Stimulated activated naive B cell treated with anti-CD40 and anti-IgM and Interleukin-4, amounts not matched to agents 10 μg/mL and 1 μg/mL and 100 μg/mL, for 72 hours (primary cell): Measurements from ENCODE around the gene PTPA.

Experiments
- ATAC-seq, 2 donors: fragments of 150-1000 bp; cut with Tn5 transposase; replicated peaks; 2 replicates each; pipeline ENCODE4 v1.10.0; 2021; ENCODE audit warnings: moderate library complexity in 1 of 2
- DNase-seq: peaks from one replicate; pipeline ENCODE4 v3.0.0; 2021
- H3K27ac Mint-ChIP-seq: one replicate; pipeline ENCODE4 v1.8.0; 2022; ENCODE audit warnings: mild to moderate bottlenecking, mixed read lengths
- H3K27me3 Mint-ChIP-seq, 2 donors: one replicate each; pipeline ENCODE4 v1.8.0; 2022; ENCODE audit warnings: mixed read lengths in 2 of 2
- H3K36me3 Mint-ChIP-seq, 2 donors: one replicate each; pipeline ENCODE4 v1.8.0; 2022; ENCODE audit warnings: mixed read lengths in 2 of 2, mild to moderate bottlenecking in 1 of 2
- H3K4me1 Mint-ChIP-seq, 2 donors: one replicate each; pipeline ENCODE4 v1.8.0; 2022; ENCODE audit warnings: mixed read lengths in 2 of 2, mild to moderate bottlenecking in 1 of 2
- H3K4me3 Mint-ChIP-seq, 2 donors: one replicate each; pipeline ENCODE4 v1.8.0; 2022; ENCODE audit warnings: mild to moderate bottlenecking in 2 of 2, mixed read lengths in 2 of 2, moderate library complexity in 1 of 2
- H3K9me3 Mint-ChIP-seq, 2 donors: one replicate each; pipeline ENCODE4 v1.8.0; 2022; ENCODE audit warnings: mixed read lengths in 2 of 2, mild to moderate bottlenecking in 1 of 2

The PTPA gene

DNA sequence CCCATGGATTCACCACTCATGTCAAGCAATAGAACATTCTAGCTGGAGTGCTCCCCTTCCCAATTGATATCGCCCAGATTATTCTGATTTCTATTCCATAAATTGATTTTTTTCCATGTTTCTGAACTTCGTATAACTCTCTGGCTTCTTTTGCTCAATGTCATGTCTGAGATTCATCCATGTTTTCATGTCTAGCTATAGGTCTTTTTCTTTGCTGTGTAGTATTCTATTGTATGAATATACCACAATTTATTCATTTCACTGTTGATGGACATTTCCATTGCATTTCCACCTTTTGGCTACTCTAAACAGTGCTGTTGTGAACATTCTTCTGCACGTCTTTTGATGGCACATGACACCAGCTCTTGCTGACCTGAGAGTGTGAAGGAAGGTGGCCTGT is 19.6 kb downstream of the PTPA start:
- Mint-ChIP-seq H3K36me3 (peaks cover 28 to 60% of the 10 kb centered on the region in 2 donors), H3K27me3 (no peaks in the 10 kb centered on the region), H3K4me1 (peaks cover 12 to 25% of the 10 kb centered on the region in 2 donors), H3K9me3 (no peaks in the 10 kb centered on the region), H3K4me3 (no peak overlapping the region), H3K27ac (no peak overlapping the region)
- DNase-seq (no peak), ATAC-seq (no peak)

DNA sequence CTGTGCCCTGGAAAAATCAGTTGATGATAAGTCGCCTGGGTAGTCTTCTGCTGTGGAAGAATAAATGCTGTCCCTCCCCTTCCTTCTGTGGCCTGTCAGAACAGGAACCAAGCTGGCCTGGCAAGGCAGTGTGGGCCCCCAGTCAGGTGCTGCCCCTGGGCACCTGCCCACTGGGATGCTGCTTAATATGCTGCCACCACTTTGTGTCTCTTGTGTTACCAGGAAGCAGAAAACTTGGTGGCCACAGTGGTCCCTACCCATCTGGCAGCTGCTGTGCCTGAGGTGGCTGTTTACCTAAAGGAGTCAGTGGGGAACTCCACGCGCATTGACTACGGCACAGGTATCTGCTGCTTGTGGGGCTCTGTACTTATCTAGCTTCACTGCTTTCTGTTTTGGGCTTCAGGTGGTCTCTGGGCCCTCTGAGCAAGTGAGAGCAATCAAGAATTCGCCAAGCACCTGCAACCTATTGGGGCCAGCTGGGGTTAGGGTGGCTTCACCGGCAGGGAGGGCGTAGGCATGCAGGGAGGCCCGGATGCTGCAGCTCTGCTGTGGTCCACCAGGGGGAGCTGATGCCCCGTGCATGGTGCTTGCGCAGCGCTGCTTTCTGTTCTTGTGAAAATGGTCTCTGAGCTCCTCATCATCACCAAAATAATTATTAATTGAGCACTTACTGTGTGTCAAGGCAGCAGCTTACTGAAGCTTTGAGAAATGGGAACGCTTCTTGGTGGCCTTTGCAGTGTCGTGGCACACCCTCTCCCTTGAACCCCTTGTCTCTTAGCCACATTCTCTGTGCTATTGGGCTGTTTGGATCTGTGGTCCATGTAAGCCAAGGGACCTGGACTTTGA is 20.3 kb downstream of the PTPA start:
- DNase-seq, result peak; percentile 70
- Mint-ChIP-seq H3K27ac (no peak overlapping the region), H3K4me1 (peaks cover 12 to 21% of the 10 kb centered on the region in 2 donors), H3K36me3 (peaks cover 31 to 60% of the 10 kb centered on the region in 2 donors), H3K27me3 (no peaks in the 10 kb centered on the region), H3K9me3 (no peaks in the 10 kb centered on the region), H3K4me3 (no peak overlapping the region)
- peak; percentile 97 for ATAC-seq

DNA sequence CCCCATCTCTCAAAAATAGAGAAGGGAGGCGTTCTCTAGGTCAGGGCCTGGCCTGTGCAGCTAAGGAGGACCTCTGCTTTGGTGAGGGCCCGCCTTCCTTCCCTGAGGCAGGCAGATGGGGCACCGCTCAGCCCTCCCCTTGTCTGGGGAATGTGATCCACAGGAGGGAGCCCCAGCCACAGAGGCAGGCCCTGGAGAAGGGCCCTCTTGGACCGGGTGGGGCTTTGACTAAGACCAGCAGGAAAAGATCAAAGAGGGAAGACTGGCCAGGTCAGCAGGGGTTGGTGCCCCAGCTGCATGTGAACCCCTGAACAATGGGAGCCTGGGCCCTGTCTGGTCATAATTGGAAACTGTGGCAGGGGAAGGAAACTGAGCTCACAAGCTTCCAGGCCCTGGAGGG is 21.9 kb downstream of the PTPA start:
- H3K9me3 Mint-ChIP-seq, result no peaks in the 10 kb centered on the region
- H3K4me3 Mint-ChIP-seq, result no peak overlapping the region
- H3K27ac Mint-ChIP-seq, result no peak overlapping the region
- H3K36me3 Mint-ChIP-seq, result peaks cover 43 to 63% of the 10 kb centered on the region in 2 donors
- no peaks in the 10 kb centered on the region for H3K27me3 Mint-ChIP-seq
- ATAC-seq, result no peak
- peaks cover 6 to 8% of the 10 kb centered on the region in 2 donors for H3K4me1 Mint-ChIP-seq
- DNase-seq, result no peak

DNA sequence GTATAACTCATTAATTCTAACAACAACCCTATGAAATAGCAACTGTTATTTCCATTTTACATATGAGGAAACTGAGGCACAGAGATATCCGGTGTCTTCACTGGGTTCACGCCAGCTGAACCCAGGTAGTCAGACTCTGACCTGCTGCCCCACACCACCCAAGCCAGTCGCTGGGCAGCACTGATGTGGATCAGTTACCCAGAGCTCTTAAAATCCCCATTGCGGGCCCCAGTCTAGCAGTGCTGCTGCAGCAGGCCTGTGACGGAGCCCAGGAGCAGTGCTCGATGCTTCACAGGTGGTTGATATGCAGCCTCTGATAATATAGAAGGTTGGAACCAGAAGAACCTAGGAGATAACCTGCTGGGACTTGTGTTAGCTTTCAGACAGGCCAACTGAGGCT is 24.3 kb downstream of the PTPA start:
- Mint-ChIP-seq H3K4me1 (peaks cover 21 to 24% of the 10 kb centered on the region in 2 donors), H3K27me3 (no peaks in the 10 kb centered on the region), H3K27ac (no peak overlapping the region), H3K4me3 (no peak overlapping the region), H3K9me3 (no peaks in the 10 kb centered on the region), H3K36me3 (peaks cover 35 to 52% of the 10 kb centered on the region in 2 donors)
- ATAC-seq (no peak), DNase-seq (no peak)

DNA sequence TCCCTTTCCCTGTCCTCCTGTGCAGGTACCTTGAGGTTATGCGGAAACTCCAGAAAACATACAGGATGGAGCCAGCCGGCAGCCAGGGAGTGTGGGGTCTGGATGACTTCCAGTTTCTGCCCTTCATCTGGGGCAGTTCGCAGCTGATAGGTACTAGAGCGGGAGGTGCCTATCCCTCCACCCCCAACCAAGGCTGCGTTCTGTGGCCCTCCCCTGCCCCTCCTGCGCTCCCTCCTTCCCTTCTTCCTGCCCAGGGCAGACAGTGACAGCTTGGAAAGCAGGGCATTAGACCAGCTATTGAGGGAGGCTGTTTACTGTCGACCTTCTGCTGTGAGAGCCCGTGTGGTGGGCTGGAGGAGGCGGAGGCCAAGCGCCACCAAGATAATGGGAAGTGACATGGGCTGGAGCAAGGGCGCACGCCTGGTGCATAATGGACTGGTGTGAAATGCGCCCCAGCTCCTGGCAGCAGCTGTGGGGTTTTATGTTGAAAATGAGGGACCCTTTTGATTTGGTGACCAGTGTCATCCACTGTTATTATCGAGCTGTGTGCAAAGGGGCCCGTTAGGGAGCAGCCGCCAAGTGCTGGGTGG is 25.3 kb downstream of the PTPA start:
- Mint-ChIP-seq H3K9me3 (no peaks in the 10 kb centered on the region), H3K36me3 (peaks cover 34 to 41% of the 10 kb centered on the region in 2 donors), H3K4me3 (no peak overlapping the region), H3K4me1 (peaks cover 27 to 32% of the 10 kb centered on the region in 2 donors), H3K27ac (no peak overlapping the region), H3K27me3 (no peaks in the 10 kb centered on the region)
- ATAC-seq (no peak), DNase-seq (no peak)

DNA sequence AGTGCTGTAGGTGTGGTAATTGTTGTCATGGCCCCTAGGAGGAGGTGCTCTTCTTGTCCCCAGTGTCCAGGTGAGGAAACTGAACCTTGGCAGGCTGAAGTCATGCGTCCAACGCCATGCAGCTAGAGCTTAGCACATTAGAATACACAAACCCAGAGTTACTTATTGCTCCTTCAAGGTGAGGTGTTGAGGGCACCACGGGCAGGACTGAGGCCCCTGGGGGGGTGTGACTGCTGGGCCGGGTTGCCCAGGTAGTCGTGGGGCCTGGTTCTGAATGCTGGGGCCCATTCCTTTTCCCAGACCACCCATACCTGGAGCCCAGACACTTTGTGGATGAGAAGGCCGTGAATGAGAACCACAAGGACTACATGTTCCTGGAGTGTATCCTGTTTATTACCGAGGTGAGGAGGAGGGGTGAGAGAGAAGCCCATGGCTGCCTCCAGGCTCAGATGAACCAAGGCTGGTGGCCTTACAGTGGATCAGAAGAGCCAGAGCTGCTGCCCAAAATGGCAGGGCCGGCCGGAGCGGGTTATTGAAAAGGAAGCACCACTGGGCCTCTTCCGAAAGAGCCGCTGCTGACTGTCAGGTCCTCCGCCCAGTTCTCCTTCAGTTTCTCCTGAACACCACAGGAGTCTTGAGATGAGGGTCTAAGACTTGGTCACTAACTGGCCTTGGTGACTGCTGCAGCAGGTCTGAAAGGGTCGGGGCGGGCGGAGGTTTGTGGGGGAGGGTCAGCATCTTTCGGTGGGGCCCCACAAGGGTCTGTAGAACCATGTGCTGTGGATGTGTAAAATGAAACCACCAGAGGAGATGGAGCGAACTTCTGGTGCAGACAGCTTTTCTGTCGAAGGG is 26.3 kb downstream of the PTPA start:
- H3K4me1 Mint-ChIP-seq, result peaks cover 31 to 37% of the 10 kb centered on the region in 2 donors
- peak overlapping the region; percentile 52 for H3K27ac Mint-ChIP-seq
- DNase-seq (no peak), ATAC-seq (no peak)
- H3K36me3 Mint-ChIP-seq, result peaks cover 35 to 37% of the 10 kb centered on the region in 2 donors
- no peak overlapping the region for H3K4me3 Mint-ChIP-seq
- no peaks in the 10 kb centered on the region for H3K9me3 Mint-ChIP-seq
- no peaks in the 10 kb centered on the region for H3K27me3 Mint-ChIP-seq

DNA sequence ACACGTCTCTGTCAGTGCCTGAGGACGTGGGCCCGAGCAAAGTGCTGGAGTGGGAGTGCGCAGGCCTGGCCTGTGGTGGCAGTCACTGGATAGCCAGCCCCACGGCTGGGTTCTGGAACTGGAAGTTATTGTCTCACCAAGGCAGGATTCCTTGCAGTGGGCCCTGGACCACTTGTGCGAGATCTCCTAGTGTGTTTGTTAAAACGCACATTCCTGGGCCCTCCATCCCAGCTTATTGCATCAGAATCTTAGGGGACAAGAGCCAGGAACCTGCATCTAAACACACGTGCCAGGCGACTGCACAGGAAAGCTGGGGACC is 26.9 kb downstream of the PTPA start:
- ATAC-seq (no peak), DNase-seq (no peak)
- Mint-ChIP-seq H3K4me3 (no peak overlapping the region), H3K27ac (no peak overlapping the region), H3K4me1 (peaks cover 35 to 43% of the 10 kb centered on the region in 2 donors), H3K9me3 (no peaks in the 10 kb centered on the region), H3K36me3 (peaks cover 35 to 39% of the 10 kb centered on the region in 2 donors), H3K27me3 (no peaks in the 10 kb centered on the region)

DNA sequence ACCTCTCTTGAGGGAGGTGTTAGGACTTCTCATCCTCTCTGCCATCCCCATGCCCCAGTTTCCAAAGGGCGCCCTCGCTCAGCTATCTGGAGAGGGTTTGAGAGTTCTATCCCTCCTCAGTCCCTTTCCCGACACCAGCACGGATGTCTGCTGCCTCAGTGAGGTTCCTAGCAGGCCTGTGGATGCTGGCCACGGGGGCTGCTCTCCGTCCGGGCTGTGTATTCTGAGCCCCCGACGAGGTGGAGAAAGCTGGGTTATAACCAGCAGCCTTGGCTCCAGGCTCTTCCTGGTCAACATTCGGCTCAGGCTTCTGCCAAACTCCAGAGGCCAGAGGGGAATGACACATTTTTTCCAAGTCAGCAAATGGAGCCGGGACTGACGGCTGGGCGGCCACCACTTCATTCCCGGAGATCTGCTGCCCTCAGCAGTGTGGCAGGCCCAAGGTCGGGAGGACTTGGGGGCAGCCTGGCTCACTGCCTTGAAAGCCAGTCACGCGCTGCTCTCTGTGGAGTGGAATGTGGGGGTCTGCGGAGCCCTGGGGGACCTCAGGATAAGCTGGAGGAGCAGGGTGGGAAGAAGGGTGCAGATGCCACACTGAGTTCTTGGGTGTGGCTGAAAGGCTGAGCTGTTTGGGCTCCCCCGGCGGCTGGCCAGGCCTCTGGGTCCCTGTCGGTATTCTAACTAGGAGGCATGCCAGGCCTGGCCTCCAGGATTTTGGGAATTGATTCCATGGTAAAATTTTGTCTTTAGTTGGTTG is 27.4 kb downstream of the PTPA start:
- no peak for DNase-seq
- no peak for ATAC-seq
- peaks cover 35 to 40% of the 10 kb centered on the region in 2 donors for H3K36me3 Mint-ChIP-seq
- no peaks in the 10 kb centered on the region for H3K9me3 Mint-ChIP-seq
- peak overlapping the region; percentile 77 to 80 for H3K4me3 Mint-ChIP-seq
- peaks cover 37 to 48% of the 10 kb centered on the region in 2 donors for H3K4me1 Mint-ChIP-seq
- no peaks in the 10 kb centered on the region for H3K27me3 Mint-ChIP-seq
- H3K27ac Mint-ChIP-seq, result peak overlapping the region; percentile 99

DNA sequence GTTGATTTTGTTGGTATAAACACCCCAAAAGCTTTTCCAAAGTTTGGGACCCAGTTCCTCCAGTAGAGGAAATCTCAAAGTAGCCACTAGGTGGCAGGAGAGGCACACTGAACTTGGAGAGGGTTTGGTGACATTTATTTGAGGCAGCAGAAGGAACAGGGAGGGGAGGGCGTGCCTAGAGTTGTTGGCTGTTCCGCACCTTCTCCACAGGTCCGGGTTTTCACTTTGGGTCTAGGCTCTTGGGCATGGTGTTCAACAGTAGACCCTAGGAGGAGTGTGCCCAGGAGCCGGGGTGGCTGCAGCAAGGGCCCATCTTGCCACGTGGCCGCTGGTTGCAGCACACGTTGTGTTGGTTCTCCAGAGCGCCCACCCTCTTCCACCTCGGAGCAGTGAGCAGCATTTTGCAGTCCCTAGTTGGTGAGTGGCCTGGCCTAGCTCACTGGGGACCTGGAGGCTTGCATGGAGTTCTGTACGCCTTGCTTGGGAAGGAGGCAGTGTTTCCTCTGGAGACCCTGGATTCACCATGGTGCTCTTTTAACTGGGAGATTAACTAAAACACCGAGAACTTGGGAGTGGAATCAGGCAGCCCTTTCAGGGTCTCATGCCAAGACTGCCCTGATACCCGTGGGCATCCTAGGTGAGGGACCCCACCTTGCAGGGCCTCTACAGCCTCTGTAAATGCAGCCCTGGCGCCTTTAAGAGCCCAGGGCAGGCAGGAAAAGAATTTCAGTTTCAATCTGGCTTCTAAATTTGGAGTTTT is 28.2 kb downstream of the PTPA start:
- peak overlapping the region; percentile 99 for H3K27ac Mint-ChIP-seq

DNA sequence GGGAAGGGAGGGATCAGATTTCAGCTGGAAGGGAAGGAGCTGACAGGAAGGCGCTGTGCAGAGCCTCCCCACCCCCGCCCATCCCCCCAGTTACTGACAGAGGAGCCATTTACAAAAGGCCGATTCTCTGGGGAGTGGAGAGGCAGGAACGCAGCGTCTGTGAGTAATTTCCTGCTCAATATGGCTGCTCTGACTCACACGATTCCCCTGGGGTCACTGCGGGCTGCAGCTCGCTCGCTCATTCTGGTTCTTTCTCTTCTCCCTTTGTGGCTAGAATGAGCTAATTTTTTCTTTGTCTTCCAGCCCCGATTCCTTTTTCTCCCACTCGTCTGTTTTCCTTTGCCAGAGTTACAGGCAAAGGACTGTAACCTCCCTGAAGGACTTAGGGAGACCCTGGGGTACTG is 28.8 kb downstream of the PTPA start:
- H3K9me3 Mint-ChIP-seq, result no peaks in the 10 kb centered on the region
- H3K36me3 Mint-ChIP-seq, result peaks cover 33 to 37% of the 10 kb centered on the region in 2 donors
- H3K27me3 Mint-ChIP-seq, result no peaks in the 10 kb centered on the region
- H3K4me3 Mint-ChIP-seq, result peak overlapping the region; percentile 77 to 80
- H3K27ac Mint-ChIP-seq, result peak overlapping the region; percentile 99
- DNase-seq, result peak; percentile 90
- peak; percentile 85 to 86 for ATAC-seq
- H3K4me1 Mint-ChIP-seq, result peaks cover 41 to 54% of the 10 kb centered on the region in 2 donors

More for the DNA sequence above, 28.2 kb downstream of the PTPA start:
- Mint-ChIP-seq H3K4me1 (peaks cover 41 to 54% of the 10 kb centered on the region in 2 donors), H3K9me3 (no peaks in the 10 kb centered on the region), H3K27me3 (no peaks in the 10 kb centered on the region), H3K36me3 (peaks cover 38 to 41% of the 10 kb centered on the region in 2 donors), H3K4me3 (peak overlapping the region; percentile 77 to 80)
- ATAC-seq (peak; percentile 57 to 64), DNase-seq (peak; percentile 64)

DNA sequence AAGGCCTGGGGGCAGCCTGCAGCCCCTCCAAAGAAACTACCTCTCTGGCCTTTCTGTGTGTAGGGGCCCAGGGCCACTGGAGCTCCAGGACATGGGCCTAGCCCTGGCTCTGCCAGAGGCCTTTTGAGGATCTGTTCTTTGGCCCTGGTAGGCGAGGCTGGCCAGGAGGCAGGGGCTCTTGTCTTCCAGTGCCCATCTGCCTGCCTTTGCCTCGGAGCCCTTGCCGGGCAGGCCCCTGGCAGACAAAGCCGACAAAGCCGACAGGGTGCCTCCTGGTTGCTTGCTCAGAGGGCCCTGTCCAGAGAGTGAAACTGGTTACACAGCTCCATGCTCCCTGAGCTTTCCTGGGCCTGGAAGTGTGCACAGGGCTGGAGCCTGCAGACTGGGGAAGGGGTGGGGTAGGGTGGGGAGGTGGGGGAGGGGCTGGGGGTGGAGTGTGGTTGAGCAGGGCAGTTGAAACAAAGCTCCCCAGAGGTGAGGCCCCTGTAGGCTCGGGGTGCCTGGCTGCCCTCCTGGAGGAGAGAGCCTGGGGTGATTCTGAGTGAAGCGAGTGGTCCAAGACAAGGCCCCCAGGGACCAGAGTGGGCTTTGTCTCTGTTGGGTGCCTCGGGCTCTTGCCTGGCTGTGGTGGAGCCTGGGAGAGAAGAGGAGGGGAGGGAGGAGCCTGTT is 29.3 kb downstream of the PTPA start:
- Mint-ChIP-seq H3K4me1 (peaks cover 41 to 54% of the 10 kb centered on the region in 2 donors), H3K27me3 (no peaks in the 10 kb centered on the region), H3K9me3 (no peaks in the 10 kb centered on the region), H3K4me3 (peak overlapping the region; percentile 77 to 80), H3K36me3 (peaks cover 32 to 34% of the 10 kb centered on the region in 2 donors), H3K27ac (peak overlapping the region; percentile 99)
- ATAC-seq (peak; percentile 49 to 52), DNase-seq (no peak)

DNA sequence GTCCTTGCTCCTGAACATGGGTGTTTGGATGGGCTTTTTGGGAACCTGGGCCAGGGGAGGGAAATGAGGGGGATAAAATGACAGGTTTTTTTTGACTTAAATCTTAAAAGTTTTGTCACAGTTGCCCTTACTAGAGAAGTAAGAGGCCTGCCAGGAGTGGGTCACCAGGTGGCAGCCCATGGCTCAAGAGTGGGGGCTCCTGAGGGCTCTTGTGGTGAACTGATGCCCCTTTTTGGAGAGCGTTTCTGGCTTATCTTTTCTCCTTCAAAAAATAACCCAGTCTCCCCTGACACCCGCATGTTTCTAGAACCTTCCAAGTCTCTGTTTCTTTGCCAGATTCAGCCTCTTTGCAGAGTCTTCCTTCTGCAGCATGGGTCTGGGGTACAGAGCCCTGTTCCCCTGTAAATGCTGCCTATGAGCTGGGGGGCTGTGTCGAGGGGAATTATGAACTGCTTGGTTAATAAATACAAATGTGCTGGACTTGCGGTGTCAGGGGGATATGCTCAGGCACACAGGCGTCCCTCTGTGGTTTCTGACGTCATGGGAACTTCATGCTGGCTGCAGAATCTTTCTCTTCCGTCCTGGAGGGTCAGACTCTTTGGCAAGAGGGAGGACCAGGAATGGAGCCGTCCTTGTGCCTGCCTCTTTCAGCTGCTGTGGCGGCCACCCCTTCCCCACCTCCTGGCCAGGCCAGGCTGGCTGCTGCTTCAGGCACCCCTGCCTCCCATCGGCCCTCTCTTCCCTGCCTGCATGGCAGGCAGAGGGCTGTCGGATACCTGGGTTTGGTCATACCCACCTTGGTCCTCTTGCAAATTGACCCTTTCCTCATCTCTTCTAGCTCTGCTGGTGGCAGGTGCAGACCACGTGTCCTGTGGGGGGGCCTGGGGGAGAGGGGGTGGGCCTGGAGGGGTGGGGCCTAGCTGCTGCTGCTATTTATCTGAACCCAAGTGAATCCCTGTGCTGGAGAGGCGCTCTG is 30.1 kb downstream of the PTPA start:
- ATAC-seq, result peak; percentile 13 to 23
- H3K36me3 Mint-ChIP-seq, result peaks cover 31 to 33% of the 10 kb centered on the region in 2 donors
- H3K27me3 Mint-ChIP-seq, result no peaks in the 10 kb centered on the region
- DNase-seq, result peak; percentile 35
- no peaks in the 10 kb centered on the region for H3K9me3 Mint-ChIP-seq
- peaks cover 44 to 54% of the 10 kb centered on the region in 2 donors for H3K4me1 Mint-ChIP-seq
- H3K27ac Mint-ChIP-seq, result peak overlapping the region; percentile 99
- peak overlapping the region; percentile 77 to 80 for H3K4me3 Mint-ChIP-seq
